ENCODE data around the gene BMP6. TPM values are rescaled to one million over a fixed set of nuclear protein-coding genes. Genes with fewer than 3 reads are reported as not detected.

Gene BMP6
- total RNA-seq, 3 donors from 2014 or later, result 3.5 to 11.1 (median 6.2) TPM

- intact Hi-C loops (cut with DNase I; ENCODE audit: low total_unique reads), result no loop called here
- Histone ChIP-seq H3K4me1 (no peaks in the 10 kb centered on the region), H3K36me3 (peaks cover 1% of the 10 kb centered on the region), H3K9me3 (no peaks in the 10 kb centered on the region), H3K27me3 (no peaks in the 10 kb centered on the region), H3K4me3 (no peak overlapping the region), H3K27ac (no peak overlapping the region)
- DNase-seq (ENCODE audit: low spot score in 2 of 2), result no peak
- TF ChIP-seq POLR2AphosphoS5 (IDR thresholded peaks at IDR 0.05) (no peak), CTCF (IDR thresholded peaks at IDR 0.05) (no peak), POLR2A (IDR thresholded peaks at IDR 0.05) (no peak)
These were observed 174.0 kb downstream of the BMP6 start for GRCh38 chr6:7899889-7900213.

- no peak for DNase-seq (ENCODE audit: low spot score in 2 of 2)
- H3K4me1 ChIP-seq, result no peaks in the 10 kb centered on the region
- no peak overlapping the region for H3K27ac ChIP-seq
- TF ChIP-seq POLR2A (IDR thresholded peaks at IDR 0.05), result no peak
- no peak for TF ChIP-seq CTCF (IDR thresholded peaks at IDR 0.05)
- TF ChIP-seq POLR2AphosphoS5 (IDR thresholded peaks at IDR 0.05), result no peak
- intact Hi-C loops (cut with DNase I; ENCODE audit: low total_unique reads), result no loop called here
- H3K27me3 ChIP-seq, result no peaks in the 10 kb centered on the region
- H3K4me3 ChIP-seq, result no peak overlapping the region
- H3K9me3 ChIP-seq, result no peaks in the 10 kb centered on the region
- H3K36me3 ChIP-seq, result no peaks in the 10 kb centered on the region
These were observed 174.7 kb downstream of the BMP6 start for GRCh38 chr6:7900621-7901020.

GRCh38 chr6:7901056-7901455 lies 175.2 kb downstream of the BMP6 start:
- H3K4me1 ChIP-seq, result no peaks in the 10 kb centered on the region
- no peaks in the 10 kb centered on the region for H3K27me3 ChIP-seq
- intact Hi-C loops (cut with DNase I; ENCODE audit: low total_unique reads), result no loop called here
- TF ChIP-seq POLR2A (IDR thresholded peaks at IDR 0.05) (no peak), CTCF (IDR thresholded peaks at IDR 0.05) (no peak), POLR2AphosphoS5 (IDR thresholded peaks at IDR 0.05) (no peak)
- H3K27ac ChIP-seq, result no peak overlapping the region
- no peak for DNase-seq (ENCODE audit: low spot score in 2 of 2)
- H3K9me3 ChIP-seq, result no peaks in the 10 kb centered on the region
- H3K36me3 ChIP-seq, result no peaks in the 10 kb centered on the region
- no peak overlapping the region for H3K4me3 ChIP-seq

- no peaks in the 10 kb centered on the region for H3K27me3 ChIP-seq
- no peak overlapping the region for H3K27ac ChIP-seq
- H3K9me3 ChIP-seq, result no peaks in the 10 kb centered on the region
- DNase-seq (ENCODE audit: low spot score in 2 of 2), result no peak
- H3K4me1 ChIP-seq, result no peaks in the 10 kb centered on the region
- TF ChIP-seq CTCF (IDR thresholded peaks at IDR 0.05) (no peak), POLR2A (IDR thresholded peaks at IDR 0.05) (no peak), POLR2AphosphoS5 (IDR thresholded peaks at IDR 0.05) (no peak)
- H3K4me3 ChIP-seq, result no peak overlapping the region
- intact Hi-C loops (cut with DNase I; ENCODE audit: low total_unique reads), result no loop called here
- no peaks in the 10 kb centered on the region for H3K36me3 ChIP-seq
These were observed 175.9 kb downstream of the BMP6 start for GRCh38 chr6:7901780-7902179.

- Histone ChIP-seq H3K4me1 (no peaks in the 10 kb centered on the region), H3K36me3 (no peaks in the 10 kb centered on the region), H3K27me3 (no peaks in the 10 kb centered on the region), H3K27ac (no peak overlapping the region), H3K4me3 (no peak overlapping the region), H3K9me3 (no peaks in the 10 kb centered on the region)
- TF ChIP-seq CTCF (IDR thresholded peaks at IDR 0.05), result no peak
- TF ChIP-seq POLR2AphosphoS5 (IDR thresholded peaks at IDR 0.05), result no peak
- TF ChIP-seq POLR2A (IDR thresholded peaks at IDR 0.05), result no peak
- no peak for DNase-seq (ENCODE audit: low spot score in 2 of 2)
- intact Hi-C loops (cut with DNase I; ENCODE audit: low total_unique reads), result no loop called here
These were observed 176.3 kb downstream of the BMP6 start for GRCh38 chr6:7902221-7902620.

All from breast epithelium (tissue), 4 donors.